Upper lobe of left lung (tissue), 6 donors: Measurements from ENCODE around the gene DOCK1. TPM values are rescaled to one million over a fixed set of nuclear protein-coding genes. Genes with fewer than 3 reads are reported as not detected.

ENCODE experiments used
- ATAC-seq, 2 donors: fragments of 200-7000 bp; cut with Tn5 transposase; one replicate each; pipeline ENCODE4 v1.9.1; 2022; ENCODE audit warnings: mild to moderate bottlenecking in 2 of 2, moderate library complexity in 2 of 2; ENCODE audit not compliant: low FRiP score in 2 of 2
- DNase-seq, 2 donors: peaks; one replicate each; pipeline ENCODE4 v3.0.0-alpha.2; 2019 to 2020
- H3K27ac ChIP-seq, 4 donors: fragments of 200-600 bp; sonication (generic); one replicate each; pipeline ENCODE4 v1.5.1; 2016 to 2019
- H3K27me3 ChIP-seq, 4 donors: fragments of 200-600 bp; sonication (generic); one replicate each; pipeline ENCODE4 v1.5.1; 2017 to 2019
- H3K36me3 ChIP-seq, 4 donors: fragments of 200-600 bp; sonication (generic); one replicate each; pipeline ENCODE4 v1.5.1; 2016 to 2019
- H3K4me1 ChIP-seq, 4 donors: fragments of 200-600 bp; sonication (generic); one replicate each; pipeline ENCODE4 v1.5.1; 2018 to 2019
- H3K4me3 ChIP-seq, 4 donors: fragments of 200-600 bp; sonication (generic); one replicate each; pipeline ENCODE4 v1.5.1; 2017 to 2019; ENCODE audit warnings: mild to moderate bottlenecking in 2 of 4, moderate library complexity in 1 of 4
- H3K9me3 ChIP-seq, 4 donors: fragments of 200-600 bp; sonication (generic); one replicate each; pipeline ENCODE4 v1.5.1; 2018 to 2019
- EP300 ChIP-seq, 4 donors: sonication (generic); formaldehyde crosslinking; IDR thresholded peaks; one replicate each; pipeline ENCODE4 v1.5.1; 2017; ENCODE audit warnings: antibody characterized with exemption in 4 of 4, control low read depth in 2 of 4
- POLR2A ChIP-seq, 4 donors: fragments of 450-650 bp; IDR thresholded peaks; one replicate each; pipeline ENCODE4 v1.5.1; 2016 to 2017; ENCODE audit warnings: antibody characterized with exemption in 4 of 4, mild to moderate bottlenecking in 2 of 4
- POLR2AphosphoS5 ChIP-seq, 2 donors: sonication (generic); formaldehyde crosslinking; IDR thresholded peaks; one replicate each; pipeline ENCODE4 v1.5.1; 2017; ENCODE audit warnings: antibody characterized with exemption in 2 of 2
- WGBS, 2 donors: methylation state at CpG; one replicate each; pipeline ENCODE4 v1.1.5; 2017 to 2018; 5-methylcytosine and 5-hydroxymethylcytosine counted together
- total RNA-seq, 6 donors: library from RNA; depleted of rRNA in 4 of 6; stranded (reverse); fragments of >200 nt in 4 of 6; gene quantifications; one replicate each; pipeline versions ENCODE4 v1.1.0 to v1.2.1, GENCODE V29; 2016 to 2021
- TF ChIP-seq, protein P1 (sequence below), 6 experiments: fragments of 450-650 bp in 4 of 6; fragments of 200-600 bp in 2 of 6; sonication (generic) in 2 of 6; IDR thresholded peaks; one replicate each; pipeline ENCODE4 v1.5.1; 2016 to 2019; ENCODE audit warnings: antibody characterized with exemption in 6 of 6
- donor health status: DM: no; HTN: no; CAD: no; lungs with moderate emphysema.
- donor health status: DM: no; HTN: yes; CAD: no; lungs with severe emphysema.

The DOCK1 gene
- total RNA-seq, 6 donors from 2014 or later, result 37.5 to 63.9 (median 45.8) TPM

DNA sequence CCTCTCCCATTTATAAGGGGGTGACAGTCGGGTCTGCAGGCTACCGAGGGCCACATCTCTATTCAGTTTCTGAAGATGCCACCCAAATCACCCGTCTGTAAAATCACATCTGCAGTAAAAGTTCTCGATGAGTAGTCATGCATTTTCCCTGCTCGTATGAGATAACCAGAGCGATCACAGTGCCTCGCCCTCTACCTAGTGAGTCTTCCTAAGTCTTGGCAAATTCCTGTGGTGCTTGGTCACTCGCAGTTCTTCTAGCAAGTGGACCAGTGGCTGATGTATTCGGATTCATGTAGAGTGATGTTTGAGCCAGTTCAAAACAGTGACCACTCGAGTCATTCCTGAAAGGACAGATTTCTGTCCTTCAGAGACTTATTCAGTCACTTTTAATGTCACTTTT is 246.3 kb downstream of the DOCK1 start:
- DNase-seq (no peak), ATAC-seq (no peak)
- Histone ChIP-seq H3K36me3 (no peaks in the 10 kb centered on the region), H3K4me1 (peaks cover 0 to 14% (median 9%) of the 10 kb centered on the region in 4 donors), H3K27ac (no peak overlapping the region), H3K4me3 (no peak overlapping the region), H3K9me3 (no peaks in the 10 kb centered on the region), H3K27me3 (no peaks in the 10 kb centered on the region)
- 90 to 93% methylated on average over 10 of the region's 10 CpGs for WGBS, 2 donors
- TF ChIP-seq POLR2AphosphoS5 (IDR thresholded peaks at IDR 0.05), result no peak
- TF ChIP-seq EP300 (IDR thresholded peaks at IDR 0.05), result no peak
- TF ChIP-seq, protein P1, sequence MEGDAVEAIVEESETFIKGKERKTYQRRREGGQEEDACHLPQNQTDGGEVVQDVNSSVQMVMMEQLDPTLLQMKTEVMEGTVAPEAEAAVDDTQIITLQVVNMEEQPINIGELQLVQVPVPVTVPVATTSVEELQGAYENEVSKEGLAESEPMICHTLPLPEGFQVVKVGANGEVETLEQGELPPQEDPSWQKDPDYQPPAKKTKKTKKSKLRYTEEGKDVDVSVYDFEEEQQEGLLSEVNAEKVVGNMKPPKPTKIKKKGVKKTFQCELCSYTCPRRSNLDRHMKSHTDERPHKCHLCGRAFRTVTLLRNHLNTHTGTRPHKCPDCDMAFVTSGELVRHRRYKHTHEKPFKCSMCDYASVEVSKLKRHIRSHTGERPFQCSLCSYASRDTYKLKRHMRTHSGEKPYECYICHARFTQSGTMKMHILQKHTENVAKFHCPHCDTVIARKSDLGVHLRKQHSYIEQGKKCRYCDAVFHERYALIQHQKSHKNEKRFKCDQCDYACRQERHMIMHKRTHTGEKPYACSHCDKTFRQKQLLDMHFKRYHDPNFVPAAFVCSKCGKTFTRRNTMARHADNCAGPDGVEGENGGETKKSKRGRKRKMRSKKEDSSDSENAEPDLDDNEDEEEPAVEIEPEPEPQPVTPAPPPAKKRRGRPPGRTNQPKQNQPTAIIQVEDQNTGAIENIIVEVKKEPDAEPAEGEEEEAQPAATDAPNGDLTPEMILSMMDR (IDR thresholded peaks at IDR 0.05), result no peak
- no peak for TF ChIP-seq POLR2A (IDR thresholded peaks at IDR 0.05)

DNA sequence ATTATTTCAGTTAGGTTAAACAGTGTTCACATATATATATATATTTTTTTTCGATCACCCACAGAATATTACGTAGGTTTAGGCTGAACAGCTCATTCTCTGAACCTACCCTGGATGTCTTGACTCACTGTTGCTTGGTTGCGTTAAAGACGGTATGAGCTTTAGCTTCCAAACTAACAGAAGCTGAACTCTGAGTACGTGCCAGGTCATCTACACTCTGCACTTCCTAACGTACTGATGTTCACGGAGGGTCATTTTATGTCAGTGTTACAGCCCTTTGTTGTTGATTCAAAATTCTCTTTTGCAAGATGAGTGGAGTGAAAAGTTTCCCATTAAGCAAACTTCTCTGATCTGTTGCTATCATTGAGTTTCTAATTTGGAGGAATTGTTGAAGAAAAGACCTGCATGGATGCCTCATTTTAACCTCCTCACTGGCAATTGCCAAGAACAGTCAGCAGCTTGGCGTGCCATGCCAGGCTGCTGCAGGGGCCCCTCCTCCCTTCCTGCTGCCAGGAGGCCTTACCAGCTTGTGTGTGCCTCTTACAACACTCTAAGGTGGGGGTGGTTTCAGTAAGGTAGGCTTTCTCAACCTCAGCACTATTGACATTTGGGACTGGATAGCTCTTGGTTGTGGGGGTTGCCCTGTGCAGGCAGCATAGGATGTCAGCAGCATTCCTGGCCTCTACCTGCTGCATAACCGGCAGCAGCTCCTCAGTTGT is 246.9 kb downstream of the DOCK1 start:
- DNase-seq, result peak; percentile 40 to 84

DNA sequence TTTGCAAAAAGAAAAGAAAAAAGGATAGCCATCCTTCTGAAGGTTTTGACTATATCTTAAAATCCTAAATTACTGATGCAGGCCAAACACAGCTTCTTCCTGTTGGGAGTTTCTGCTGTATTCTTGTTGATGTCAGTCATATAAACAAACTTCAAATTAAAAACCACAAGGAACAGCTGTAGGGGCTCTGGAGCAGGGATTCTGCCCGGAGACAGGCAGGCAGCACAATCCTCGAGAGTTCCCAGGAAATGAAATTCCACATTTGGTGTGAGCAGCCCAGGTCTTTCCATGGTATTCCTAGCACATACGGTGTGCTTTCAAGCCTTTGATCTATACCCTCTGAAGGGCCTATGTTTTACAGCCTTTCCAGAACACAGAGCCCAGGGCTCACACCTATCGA is 248.0 kb downstream of the DOCK1 start:
- DNase-seq (no peak), ATAC-seq (no peak)
- H3K9me3 ChIP-seq, result no peaks in the 10 kb centered on the region
- H3K4me3 ChIP-seq, result no peak overlapping the region
- peaks cover 0 to 14% (median 11%) of the 10 kb centered on the region in 4 donors for H3K4me1 ChIP-seq
- no peak for TF ChIP-seq POLR2AphosphoS5 (IDR thresholded peaks at IDR 0.05)
- TF ChIP-seq EP300 (IDR thresholded peaks at IDR 0.05), result no peak
- TF ChIP-seq, protein P1 (IDR thresholded peaks at IDR 0.05), result no peak
- no peak for TF ChIP-seq POLR2A (IDR thresholded peaks at IDR 0.05)
- no peaks in the 10 kb centered on the region for H3K27me3 ChIP-seq
- H3K36me3 ChIP-seq, result no peaks in the 10 kb centered on the region
- H3K27ac ChIP-seq, result no peak overlapping the region
- WGBS, 2 donors, result 75% methylated on average over 4 of the region's 4 CpGs

More for the DNA sequence above, 246.9 kb downstream of the DOCK1 start:
- no peak overlapping the region for H3K27ac ChIP-seq
- peaks cover 0 to 14% (median 9%) of the 10 kb centered on the region in 4 donors for H3K4me1 ChIP-seq
- 82 to 88% methylated on average over 9 of the region's 9 CpGs for WGBS, 2 donors
- no peaks in the 10 kb centered on the region for H3K9me3 ChIP-seq
- peak in 1 of 4 donors; percentile 4 for TF ChIP-seq EP300 (IDR thresholded peaks at IDR 0.05)
- TF ChIP-seq POLR2A (IDR thresholded peaks at IDR 0.05), result no peak
- no peaks in the 10 kb centered on the region for H3K27me3 ChIP-seq
- no peak overlapping the region for H3K4me3 ChIP-seq
- peak; percentile 3 to 93 for ATAC-seq
- no peaks in the 10 kb centered on the region for H3K36me3 ChIP-seq

DNA sequence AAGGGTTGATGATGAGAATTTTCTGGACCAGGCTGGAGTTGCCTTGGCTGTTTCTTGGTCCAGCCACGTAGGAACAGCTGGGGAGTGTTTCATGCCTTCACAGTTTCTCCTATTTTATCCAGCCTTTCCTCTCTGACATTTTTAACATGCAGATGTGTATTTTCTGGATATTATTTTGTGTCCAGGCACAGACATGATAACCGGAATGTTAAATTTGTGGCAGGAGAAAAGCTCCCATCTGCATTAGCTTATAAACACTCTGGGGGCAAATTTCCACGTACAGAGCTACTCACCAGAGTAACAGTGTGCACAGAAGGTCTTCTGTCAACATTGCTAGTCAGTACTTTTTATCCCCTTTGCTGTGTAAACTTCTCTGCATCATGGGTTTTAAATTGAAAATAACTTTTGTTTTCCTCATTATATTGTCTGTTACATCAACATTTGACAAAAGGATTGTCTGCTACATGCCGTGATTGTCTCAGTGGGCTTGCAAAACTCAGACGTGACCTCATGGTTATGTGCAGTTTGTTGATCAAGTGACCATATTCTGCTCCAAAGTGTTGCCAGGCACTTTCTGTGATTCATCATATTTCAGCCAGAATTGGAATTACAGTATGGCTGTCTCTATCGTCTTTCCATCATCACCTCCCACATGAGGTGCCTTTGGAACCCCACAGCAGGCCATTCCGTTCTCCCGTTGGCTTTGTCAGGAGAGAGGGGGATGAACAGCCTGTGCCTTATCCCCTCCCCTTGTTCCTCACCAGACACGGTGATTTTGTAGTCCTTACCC is 249.8 kb downstream of the DOCK1 start:
- Histone ChIP-seq H3K36me3 (no peaks in the 10 kb centered on the region), H3K4me3 (no peak overlapping the region), H3K4me1 (peaks cover 0 to 14% (median 12%) of the 10 kb centered on the region in 4 donors), H3K9me3 (no peaks in the 10 kb centered on the region), H3K27ac (no peak overlapping the region), H3K27me3 (no peaks in the 10 kb centered on the region)
- WGBS, 2 donors, result 82 to 86% methylated on average over 9 of the region's 9 CpGs
- peak; percentile 16 to 83 for ATAC-seq
- no peak for DNase-seq
- TF ChIP-seq POLR2AphosphoS5 (IDR thresholded peaks at IDR 0.05), result no peak
- TF ChIP-seq POLR2A (IDR thresholded peaks at IDR 0.05), result no peak
- TF ChIP-seq, protein P1 (IDR thresholded peaks at IDR 0.05), result no peak
- no peak for TF ChIP-seq EP300 (IDR thresholded peaks at IDR 0.05)

DNA sequence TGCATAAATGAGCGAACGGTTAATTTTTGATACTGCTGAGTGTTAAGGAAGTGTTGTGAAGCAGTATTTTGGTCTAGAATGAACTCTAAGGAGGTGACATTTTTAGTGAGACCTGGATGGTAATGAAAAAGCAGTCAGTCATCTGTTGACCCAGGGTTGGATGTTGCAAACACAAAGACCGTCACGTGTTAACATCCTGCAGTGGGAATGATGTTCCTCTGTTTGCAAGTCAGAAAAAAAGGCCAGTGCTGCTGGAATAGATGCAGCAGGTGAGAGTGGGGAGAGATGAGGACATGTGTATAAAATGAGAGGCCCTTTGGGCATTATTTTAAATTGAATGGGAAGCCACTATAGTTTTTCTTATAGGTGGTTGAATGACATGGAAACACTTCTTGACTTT is 251.9 kb downstream of the DOCK1 start:
- Histone ChIP-seq H3K4me3 (no peak overlapping the region), H3K9me3 (no peaks in the 10 kb centered on the region), H3K4me1 (peaks cover 0 to 13% (median 11%) of the 10 kb centered on the region in 4 donors), H3K36me3 (no peaks in the 10 kb centered on the region), H3K27ac (no peak overlapping the region), H3K27me3 (no peaks in the 10 kb centered on the region)
- DNase-seq, result no peak
- ATAC-seq, result no peak
- 92 to 94% methylated on average over 4 of the region's 4 CpGs for WGBS, 2 donors
- TF ChIP-seq, protein P1 (IDR thresholded peaks at IDR 0.05), result no peak
- no peak for TF ChIP-seq POLR2AphosphoS5 (IDR thresholded peaks at IDR 0.05)
- no peak for TF ChIP-seq POLR2A (IDR thresholded peaks at IDR 0.05)
- no peak for TF ChIP-seq EP300 (IDR thresholded peaks at IDR 0.05)
